ENCODE measurements around the gene WWP2.

DNA sequence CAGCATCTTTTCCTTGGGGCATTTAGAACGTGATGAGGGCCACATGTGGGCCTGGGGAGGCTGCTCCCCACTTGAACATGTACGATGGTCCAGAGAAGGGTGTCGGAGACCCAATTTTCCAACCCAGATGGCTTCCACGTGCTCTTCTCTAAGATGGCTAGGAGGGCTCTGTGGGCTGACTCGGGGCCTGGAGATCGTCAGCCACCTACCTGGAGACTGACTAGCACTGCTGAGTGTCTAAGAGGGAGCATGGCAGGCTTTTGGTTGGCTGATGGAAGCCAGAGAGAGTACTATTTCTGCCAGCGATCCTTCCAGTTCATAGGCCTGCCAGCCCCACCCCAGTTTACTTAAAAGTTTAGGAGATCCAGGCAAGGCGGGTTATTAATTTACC is 128.8 kb downstream of the WWP2 start:
- TF ChIP-seq CTCF (IDR thresholded peaks at IDR 0.05): no peak
- no peak for TF ChIP-seq POLR2A (IDR thresholded peaks at IDR 0.05)

Data from body of pancreas (tissue), 4 donors.